OCI-LY1 (cell line): Measurements from ENCODE around the gene UNC5B.

Source experiments
- EZH2 ChIP-seq: fragments of 200-600 bp; sonication (generic), shearing (Covaris generic); IDR thresholded peaks from 2 replicates; pipeline ENCODE4 v1.8.0; 2017; ENCODE audit warnings: borderline replicate concordance, mixed run types, mild to moderate bottlenecking, antibody characterized with exemption, low read length, moderate library complexity, mixed read lengths
- TF ChIP-seq, protein P1 (sequence below): fragments of 200-600 bp; sonication (generic), shearing (Covaris generic); IDR thresholded peaks from 2 replicates; pipeline ENCODE4 v1.5.1; 2017; ENCODE audit warnings: mild to moderate bottlenecking, antibody characterized with exemption, low read length, moderate library complexity, mixed read lengths

DNA sequence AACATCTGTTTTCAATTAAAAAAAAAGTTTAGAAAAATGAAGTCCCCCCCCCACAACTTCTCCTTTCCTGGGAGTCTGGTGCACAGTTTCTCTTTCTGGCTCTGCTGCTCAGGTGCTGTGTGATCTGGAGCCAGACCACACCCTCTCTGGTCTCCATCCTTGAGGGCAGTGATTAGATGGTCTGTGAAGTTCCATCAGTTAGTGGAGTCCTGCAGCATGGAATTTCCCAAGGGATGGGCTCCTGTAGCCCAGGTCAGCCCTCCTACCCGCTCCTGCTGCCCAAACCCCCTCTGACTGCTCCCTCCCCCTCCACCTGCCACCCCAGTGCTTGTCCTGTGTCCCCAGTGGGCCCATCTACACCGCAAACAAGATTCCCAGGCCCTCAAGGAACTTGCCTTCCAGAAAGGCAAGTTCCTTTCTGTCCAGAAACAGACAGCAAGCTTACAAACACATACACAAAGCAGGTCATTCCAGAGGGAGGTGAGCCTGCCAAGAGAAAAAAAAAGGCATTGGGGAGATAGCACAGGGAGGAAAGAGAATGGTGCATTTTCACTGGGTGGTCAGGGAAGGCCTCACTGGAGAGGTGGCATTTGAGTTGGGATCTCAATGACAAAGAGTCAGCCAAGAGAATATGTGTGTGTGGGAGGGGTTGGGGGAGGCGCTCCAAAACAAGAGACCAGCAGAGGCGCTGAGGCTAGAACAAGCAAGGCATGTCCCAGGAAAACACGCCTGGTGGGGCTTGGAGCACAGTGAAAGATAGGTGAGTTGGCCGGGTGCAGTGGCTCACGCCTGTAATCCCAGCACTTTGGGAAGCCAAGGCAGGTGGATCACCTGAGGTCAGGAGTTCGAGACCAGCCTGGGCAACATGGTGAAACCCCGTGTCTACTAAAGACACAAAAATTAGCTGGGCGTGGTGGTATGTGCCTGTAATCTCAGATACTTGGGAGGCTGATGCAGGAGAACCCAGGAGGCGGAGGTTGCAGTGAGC is 57.2 kb downstream of the UNC5B start:
- TF ChIP-seq, protein P1, sequence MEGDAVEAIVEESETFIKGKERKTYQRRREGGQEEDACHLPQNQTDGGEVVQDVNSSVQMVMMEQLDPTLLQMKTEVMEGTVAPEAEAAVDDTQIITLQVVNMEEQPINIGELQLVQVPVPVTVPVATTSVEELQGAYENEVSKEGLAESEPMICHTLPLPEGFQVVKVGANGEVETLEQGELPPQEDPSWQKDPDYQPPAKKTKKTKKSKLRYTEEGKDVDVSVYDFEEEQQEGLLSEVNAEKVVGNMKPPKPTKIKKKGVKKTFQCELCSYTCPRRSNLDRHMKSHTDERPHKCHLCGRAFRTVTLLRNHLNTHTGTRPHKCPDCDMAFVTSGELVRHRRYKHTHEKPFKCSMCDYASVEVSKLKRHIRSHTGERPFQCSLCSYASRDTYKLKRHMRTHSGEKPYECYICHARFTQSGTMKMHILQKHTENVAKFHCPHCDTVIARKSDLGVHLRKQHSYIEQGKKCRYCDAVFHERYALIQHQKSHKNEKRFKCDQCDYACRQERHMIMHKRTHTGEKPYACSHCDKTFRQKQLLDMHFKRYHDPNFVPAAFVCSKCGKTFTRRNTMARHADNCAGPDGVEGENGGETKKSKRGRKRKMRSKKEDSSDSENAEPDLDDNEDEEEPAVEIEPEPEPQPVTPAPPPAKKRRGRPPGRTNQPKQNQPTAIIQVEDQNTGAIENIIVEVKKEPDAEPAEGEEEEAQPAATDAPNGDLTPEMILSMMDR = no peak
- no peak for TF ChIP-seq EZH2
